ENCODE data around the gene TUBB2A.
"Not testable (repeated sequence)": the region's sequence is repeated elsewhere in the genome, so short reads cannot be mapped to it uniquely, and the experiment has no call there.

TUBB2A gene

GRCh38 chr6:3137873-3138272 lies 19.5 kb downstream of the TUBB2A start:
- H3K27ac ChIP-seq (ENCODE audit: insufficient read depth, low read length, poor library complexity, severe bottlenecking); DNase-seq; H3K4me3 ChIP-seq (ENCODE audit: insufficient read depth, low read depth, low read length, poor library complexity, severe bottlenecking); H3K36me3 ChIP-seq (ENCODE audit: control insufficient read depth, insufficient read depth, low read length); H3K27me3 ChIP-seq (replicated peaks; ENCODE audit: control insufficient read depth, insufficient read depth, low read length, poor library complexity, severe bottlenecking); H3K9me3 ChIP-seq (ENCODE audit: control insufficient read depth, low read length); H3K4me1 ChIP-seq (ENCODE audit: control insufficient read depth, insufficient read depth, low read length, poor library complexity, severe bottlenecking): not testable (repeated sequence)

- H3K4me1 ChIP-seq (ENCODE audit: control insufficient read depth, insufficient read depth, low read length, poor library complexity, severe bottlenecking): no peaks in the 10 kb centered on the region
- no peaks in the 10 kb centered on the region for H3K36me3 ChIP-seq (ENCODE audit: control insufficient read depth, insufficient read depth, low read length)
- no peak for DNase-seq
- no peak overlapping the region for H3K4me3 ChIP-seq (ENCODE audit: insufficient read depth, low read depth, low read length, poor library complexity, severe bottlenecking)
- H3K9me3 ChIP-seq (ENCODE audit: control insufficient read depth, low read length): no peaks in the 10 kb centered on the region
- no peaks in the 10 kb centered on the region for H3K27me3 ChIP-seq (replicated peaks; ENCODE audit: control insufficient read depth, insufficient read depth, low read length, poor library complexity, severe bottlenecking)
- no peak overlapping the region for H3K27ac ChIP-seq (ENCODE audit: insufficient read depth, low read length, poor library complexity, severe bottlenecking)
These were observed 20.1 kb downstream of the TUBB2A start for GRCh38 chr6:3137057-3137777.

GRCh38 chr6:3136292-3137011 lies 20.9 kb downstream of the TUBB2A start:
- Histone ChIP-seq H3K27ac (ENCODE audit: insufficient read depth, low read length, poor library complexity, severe bottlenecking) (no peak overlapping the region), H3K4me1 (ENCODE audit: control insufficient read depth, insufficient read depth, low read length, poor library complexity, severe bottlenecking) (no peaks in the 10 kb centered on the region), H3K4me3 (ENCODE audit: insufficient read depth, low read depth, low read length, poor library complexity, severe bottlenecking) (no peak overlapping the region), H3K9me3 (ENCODE audit: control insufficient read depth, low read length) (no peaks in the 10 kb centered on the region), H3K27me3 (replicated peaks; ENCODE audit: control insufficient read depth, insufficient read depth, low read length, poor library complexity, severe bottlenecking) (no peaks in the 10 kb centered on the region), H3K36me3 (ENCODE audit: control insufficient read depth, insufficient read depth, low read length) (no peaks in the 10 kb centered on the region)
- no peak for DNase-seq

GRCh38 chr6:3135668-3136291 lies 21.6 kb downstream of the TUBB2A start:
- no peak for DNase-seq
- Histone ChIP-seq H3K27me3 (replicated peaks; ENCODE audit: control insufficient read depth, insufficient read depth, low read length, poor library complexity, severe bottlenecking) (no peaks in the 10 kb centered on the region), H3K9me3 (ENCODE audit: control insufficient read depth, low read length) (no peaks in the 10 kb centered on the region), H3K36me3 (ENCODE audit: control insufficient read depth, insufficient read depth, low read length) (no peaks in the 10 kb centered on the region), H3K27ac (ENCODE audit: insufficient read depth, low read length, poor library complexity, severe bottlenecking) (no peak overlapping the region), H3K4me1 (ENCODE audit: control insufficient read depth, insufficient read depth, low read length, poor library complexity, severe bottlenecking) (no peaks in the 10 kb centered on the region), H3K4me3 (ENCODE audit: insufficient read depth, low read depth, low read length, poor library complexity, severe bottlenecking) (no peak overlapping the region)

GRCh38 chr6:3133515-3133914 lies 23.8 kb downstream of the TUBB2A start:
- H3K4me3 ChIP-seq (ENCODE audit: insufficient read depth, low read depth, low read length, poor library complexity, severe bottlenecking): no peak overlapping the region
- H3K27me3 ChIP-seq (replicated peaks; ENCODE audit: control insufficient read depth, insufficient read depth, low read length, poor library complexity, severe bottlenecking): no peaks in the 10 kb centered on the region
- no peak overlapping the region for H3K27ac ChIP-seq (ENCODE audit: insufficient read depth, low read length, poor library complexity, severe bottlenecking)
- H3K4me1 ChIP-seq (ENCODE audit: control insufficient read depth, insufficient read depth, low read length, poor library complexity, severe bottlenecking): no peaks in the 10 kb centered on the region
- no peak for DNase-seq
- H3K36me3 ChIP-seq (ENCODE audit: control insufficient read depth, insufficient read depth, low read length): no peaks in the 10 kb centered on the region
- H3K9me3 ChIP-seq (ENCODE audit: control insufficient read depth, low read length): no peaks in the 10 kb centered on the region

DNA sequence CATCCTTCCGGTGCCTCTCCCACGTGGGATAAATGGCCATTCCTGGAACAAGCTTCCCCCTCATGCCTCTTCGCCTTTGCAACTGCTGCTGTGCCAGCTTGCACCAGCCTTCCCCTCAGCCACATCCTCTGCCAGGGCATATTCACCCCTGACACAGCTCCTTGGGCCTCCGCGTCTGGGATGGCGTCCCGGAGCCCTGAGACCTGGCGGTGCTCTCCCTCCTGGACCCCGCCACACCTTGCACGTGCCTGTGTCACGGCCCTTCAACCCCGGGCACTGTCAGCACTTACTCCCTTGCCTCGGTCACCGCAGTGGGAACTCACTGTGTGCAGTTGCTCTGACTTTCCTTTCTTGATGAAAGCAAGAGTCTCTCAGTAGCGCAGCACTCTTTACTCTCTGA lies 25.6 kb downstream of the TUBB2A start:
- H3K4me1 ChIP-seq (ENCODE audit: control insufficient read depth, insufficient read depth, low read length, poor library complexity, severe bottlenecking): no peaks in the 10 kb centered on the region
- no peak overlapping the region for H3K4me3 ChIP-seq (ENCODE audit: insufficient read depth, low read depth, low read length, poor library complexity, severe bottlenecking)
- H3K27ac ChIP-seq (ENCODE audit: insufficient read depth, low read length, poor library complexity, severe bottlenecking): no peak overlapping the region
- no peaks in the 10 kb centered on the region for H3K36me3 ChIP-seq (ENCODE audit: control insufficient read depth, insufficient read depth, low read length)
- H3K9me3 ChIP-seq (ENCODE audit: control insufficient read depth, low read length): no peaks in the 10 kb centered on the region
- H3K27me3 ChIP-seq (replicated peaks; ENCODE audit: control insufficient read depth, insufficient read depth, low read length, poor library complexity, severe bottlenecking): no peaks in the 10 kb centered on the region
- DNase-seq: no peak

- H3K27ac ChIP-seq (ENCODE audit: insufficient read depth, low read length, poor library complexity, severe bottlenecking): no peak overlapping the region
- no peaks in the 10 kb centered on the region for H3K36me3 ChIP-seq (ENCODE audit: control insufficient read depth, insufficient read depth, low read length)
- no peaks in the 10 kb centered on the region for H3K4me1 ChIP-seq (ENCODE audit: control insufficient read depth, insufficient read depth, low read length, poor library complexity, severe bottlenecking)
- no peak for DNase-seq
- H3K9me3 ChIP-seq (ENCODE audit: control insufficient read depth, low read length): no peaks in the 10 kb centered on the region
- H3K27me3 ChIP-seq (replicated peaks; ENCODE audit: control insufficient read depth, insufficient read depth, low read length, poor library complexity, severe bottlenecking): no peaks in the 10 kb centered on the region
- no peak overlapping the region for H3K4me3 ChIP-seq (ENCODE audit: insufficient read depth, low read depth, low read length, poor library complexity, severe bottlenecking)
These were observed 28.8 kb downstream of the TUBB2A start for GRCh38 chr6:3128356-3129108.

DNA sequence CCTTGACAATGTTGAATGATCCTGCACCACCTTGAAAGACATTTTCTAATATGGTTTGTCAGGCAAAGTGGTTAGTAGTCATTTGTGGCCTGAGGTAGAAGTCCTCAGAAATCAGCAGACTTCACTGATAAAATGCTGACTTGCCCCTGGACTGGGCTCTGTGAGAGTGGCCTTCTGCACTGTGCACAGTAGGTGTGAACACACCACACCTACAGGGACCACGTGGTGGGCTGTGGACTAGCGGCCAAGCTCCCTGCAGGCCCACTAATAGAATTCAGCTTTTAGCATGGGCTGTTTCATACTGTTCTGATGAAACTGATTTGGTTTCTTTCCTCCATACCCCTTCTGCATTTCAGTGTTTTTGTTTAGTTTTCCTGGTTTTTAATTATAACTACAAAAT lies 31.5 kb downstream of the TUBB2A start:
- Histone ChIP-seq H3K27me3 (replicated peaks; ENCODE audit: control insufficient read depth, insufficient read depth, low read length, poor library complexity, severe bottlenecking) (no peaks in the 10 kb centered on the region), H3K4me3 (ENCODE audit: insufficient read depth, low read depth, low read length, poor library complexity, severe bottlenecking) (no peak overlapping the region), H3K27ac (ENCODE audit: insufficient read depth, low read length, poor library complexity, severe bottlenecking) (no peak overlapping the region), H3K4me1 (ENCODE audit: control insufficient read depth, insufficient read depth, low read length, poor library complexity, severe bottlenecking) (no peaks in the 10 kb centered on the region), H3K36me3 (ENCODE audit: control insufficient read depth, insufficient read depth, low read length) (no peaks in the 10 kb centered on the region), H3K9me3 (ENCODE audit: control insufficient read depth, low read length) (no peaks in the 10 kb centered on the region)
- no peak for DNase-seq

- no peak overlapping the region for H3K27ac ChIP-seq (ENCODE audit: insufficient read depth, low read length, poor library complexity, severe bottlenecking)
- H3K27me3 ChIP-seq (replicated peaks; ENCODE audit: control insufficient read depth, insufficient read depth, low read length, poor library complexity, severe bottlenecking): no peaks in the 10 kb centered on the region
- no peaks in the 10 kb centered on the region for H3K36me3 ChIP-seq (ENCODE audit: control insufficient read depth, insufficient read depth, low read length)
- DNase-seq: no peak
- no peaks in the 10 kb centered on the region for H3K9me3 ChIP-seq (ENCODE audit: control insufficient read depth, low read length)
- no peak overlapping the region for H3K4me3 ChIP-seq (ENCODE audit: insufficient read depth, low read depth, low read length, poor library complexity, severe bottlenecking)
- H3K4me1 ChIP-seq (ENCODE audit: control insufficient read depth, insufficient read depth, low read length, poor library complexity, severe bottlenecking): no peaks in the 10 kb centered on the region
These were observed 32.7 kb downstream of the TUBB2A start for GRCh38 chr6:3124667-3125066.

- DNase-seq: no peak
- H3K9me3 ChIP-seq (ENCODE audit: control insufficient read depth, low read length): no peaks in the 10 kb centered on the region
- H3K27ac ChIP-seq (ENCODE audit: insufficient read depth, low read length, poor library complexity, severe bottlenecking): no peak overlapping the region
- H3K27me3 ChIP-seq (replicated peaks; ENCODE audit: control insufficient read depth, insufficient read depth, low read length, poor library complexity, severe bottlenecking): no peaks in the 10 kb centered on the region
- peaks cover 4% of the 10 kb centered on the region for H3K4me1 ChIP-seq (ENCODE audit: control insufficient read depth, insufficient read depth, low read length, poor library complexity, severe bottlenecking)
- H3K36me3 ChIP-seq (ENCODE audit: control insufficient read depth, insufficient read depth, low read length): no peaks in the 10 kb centered on the region
- no peak overlapping the region for H3K4me3 ChIP-seq (ENCODE audit: insufficient read depth, low read depth, low read length, poor library complexity, severe bottlenecking)
These were observed 34.5 kb downstream of the TUBB2A start for GRCh38 chr6:3122823-3123182.

All from effector memory CD4-positive, alpha-beta T cell (primary cell).